Left cardiac atrium (tissue), 4 donors: ENCODE results near the gene C10orf90. TPM values are rescaled to one million over a fixed set of nuclear protein-coding genes. Genes with fewer than 3 reads are reported as not detected.
"Not testable (repeated sequence)": the region's sequence is repeated elsewhere in the genome, so short reads cannot be mapped to it uniquely, and the experiment has no call there.

ENCODE experiments used
- ATAC-seq, 2 donors: fragments of 200-7000 bp; cut with Tn5 transposase; one replicate each; pipeline ENCODE4 v1.9.1; 2020; ENCODE audit warnings: mild to moderate bottlenecking in 2 of 2, moderate library complexity in 2 of 2
- DNase-seq: peaks from one replicate; pipeline ENCODE4 v3.0.0-alpha.2; 2020
- intact Hi-C, 2 donors: fragments of 100-400 bp; cut with DNase I; formaldehyde crosslinking; loops; one replicate each; pipeline versions ENCODE4 v1.14.1 to v1.15.1; 2022 to 2023
- total RNA-seq, 2 donors: library from RNA; stranded (reverse); fragmentation: NEBNext Ultra II Directional; extraction: Animal tissue kit (Norgen Biotek cat#: 25700); gene quantifications; one replicate each; pipeline ENCODE4 v1.2.1, GENCODE V29; 2021
- donor health status: DM: no; HTN: yes; CAD: no.
- donor health status: DM: no; HTN: yes; CAD: no; lungs with severe emphysema.
- donor health status: DM: yes; HTN: yes; CAD: no.
- donor health status: Dilated cardiomyopathy.

Gene C10orf90
- total RNA-seq, 2 donors from 2014 or later, result 0.15 to 0.31 TPM

DNA sequence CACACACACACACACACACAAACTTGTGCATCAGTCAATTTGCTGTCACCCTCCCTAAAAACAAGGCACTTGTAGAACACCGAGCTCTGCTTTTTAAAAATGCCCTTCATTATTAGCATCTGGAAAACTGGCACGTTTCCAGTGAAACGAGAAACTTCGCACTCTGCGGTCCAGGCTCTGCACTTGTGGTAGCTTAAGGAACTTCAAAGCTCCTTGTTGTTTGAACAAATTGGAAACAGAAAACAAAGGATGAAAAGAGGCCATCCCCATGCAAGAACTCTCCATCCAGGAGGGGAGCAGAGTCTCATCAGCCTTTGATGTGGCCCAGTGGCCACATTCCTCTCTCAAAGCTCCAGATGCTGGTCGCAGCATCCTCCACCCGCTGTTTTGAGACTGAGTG is 105.1 kb downstream of the C10orf90 start:
- intact Hi-C loops, result no loop called here
- ATAC-seq, result no peak
- DNase-seq, result no peak

GRCh38 chr10:126564326-126564888 is 106.1 kb downstream of the C10orf90 start:
- ATAC-seq, result no peak
- DNase-seq, result no peak
- intact Hi-C loops, result no loop called here

DNA sequence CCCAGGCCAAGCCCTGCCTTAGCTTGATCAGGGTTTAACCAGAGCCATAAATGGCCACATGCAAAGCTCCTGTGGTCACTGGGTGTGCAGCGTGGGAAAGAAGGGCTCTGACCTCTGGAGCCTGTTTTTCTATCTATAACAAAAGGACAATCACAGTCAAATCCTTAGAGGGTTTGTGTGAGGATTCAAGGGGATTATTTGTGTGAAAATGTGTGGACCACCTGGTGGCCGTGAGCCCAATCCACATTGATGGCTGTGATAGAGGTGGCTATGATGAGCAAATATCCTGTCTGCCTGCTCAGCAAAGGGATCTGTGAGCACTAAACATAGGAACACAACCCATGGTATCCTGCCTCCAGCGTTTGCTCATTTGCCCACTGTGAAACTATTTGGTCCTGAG is 107.1 kb downstream of the C10orf90 start:
- intact Hi-C loops, result no loop called here
- DNase-seq (no peak), ATAC-seq (no peak)

DNA sequence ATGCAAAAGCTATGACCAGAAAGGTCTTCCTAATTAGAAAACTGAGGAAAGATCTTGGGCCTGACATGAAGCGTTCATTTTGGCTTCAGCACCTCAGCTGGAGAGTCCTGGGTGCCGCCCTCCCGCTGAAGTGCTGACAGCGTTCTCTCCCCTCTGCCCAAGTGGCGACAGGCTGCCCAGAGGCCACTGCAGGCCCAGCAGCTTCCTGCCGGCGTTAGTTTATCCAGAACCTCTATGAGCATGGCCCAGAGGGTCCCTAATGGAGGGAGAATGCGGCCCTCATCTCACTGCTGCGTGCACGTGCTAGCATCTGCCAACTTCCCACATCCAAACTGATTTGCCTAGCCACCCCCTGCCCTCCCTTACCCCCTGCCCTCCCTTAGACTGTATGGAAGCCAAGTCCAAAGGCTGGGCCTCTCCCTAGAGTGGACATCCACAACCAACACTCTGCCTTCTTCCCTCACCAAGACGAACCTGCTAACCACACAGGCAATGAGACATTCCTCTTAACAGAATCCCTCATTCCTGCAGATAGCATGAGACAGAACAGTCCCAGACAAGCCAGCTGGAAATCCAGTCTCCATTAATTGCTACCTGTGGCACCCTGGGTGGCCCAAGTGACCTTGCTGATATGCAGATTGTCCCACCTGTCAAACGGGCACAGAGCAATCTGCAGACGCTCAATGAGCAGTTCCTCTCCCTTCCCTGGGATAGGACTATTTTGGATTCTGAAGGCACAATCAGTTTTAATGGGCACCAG is 108.4 kb downstream of the C10orf90 start:
- no peak for DNase-seq
- intact Hi-C loops, result no loop called here
- ATAC-seq, result peak; percentile 56 to 63

GRCh38 chr10:126561294-126561920 is 109.1 kb downstream of the C10orf90 start:
- intact Hi-C loops, result no loop called here
- DNase-seq, result no peak
- peak; percentile 38 to 45 for ATAC-seq

DNA sequence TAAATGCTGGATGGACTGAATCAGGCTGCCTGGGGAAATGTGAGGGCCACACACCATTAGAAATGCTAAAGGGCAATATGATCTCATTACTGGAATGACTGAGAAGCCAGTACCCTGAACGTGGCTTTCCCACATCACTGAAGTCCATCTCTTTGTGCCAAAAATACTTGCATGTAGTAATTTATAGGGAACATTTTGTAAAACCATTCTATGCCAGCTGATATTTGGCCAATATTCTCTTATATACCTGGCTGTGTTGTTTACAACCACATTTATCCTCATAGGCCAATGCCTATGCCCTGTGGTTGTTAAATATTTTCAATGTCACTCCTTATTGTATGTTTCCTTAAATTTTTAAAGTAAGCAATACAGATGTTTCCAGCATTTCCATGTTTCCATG is 111.6 kb downstream of the C10orf90 start:
- ATAC-seq, result no peak
- DNase-seq, result no peak
- intact Hi-C loops, result no loop called here

- DNase-seq, result no peak
- no peak for ATAC-seq
- intact Hi-C loops, result no loop called here
Observed at GRCh38 chr10:126551202-126551601, 119.3 kb downstream of the C10orf90 start.

DNA sequence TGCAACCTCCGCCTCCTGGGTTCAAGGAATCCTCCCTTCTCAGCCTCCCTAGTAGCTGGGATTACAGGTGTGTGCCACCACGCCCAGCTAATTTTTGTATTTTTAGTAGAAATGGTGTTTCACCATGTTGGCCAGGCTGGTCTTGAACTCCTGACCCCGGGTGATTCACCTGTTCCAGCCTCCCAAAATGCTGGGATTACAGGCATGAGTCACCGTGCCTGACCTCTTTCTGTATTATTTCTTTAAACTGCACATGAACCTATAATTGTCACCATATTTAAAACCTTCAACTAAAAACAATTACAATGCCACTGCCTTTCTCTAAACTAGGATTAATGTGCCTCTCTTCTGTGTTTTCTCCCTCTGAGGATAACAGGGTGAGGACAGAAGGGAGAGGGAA is 119.9 kb downstream of the C10orf90 start:
- DNase-seq, intact Hi-C loops, ATAC-seq: not testable (repeated sequence)

DNA sequence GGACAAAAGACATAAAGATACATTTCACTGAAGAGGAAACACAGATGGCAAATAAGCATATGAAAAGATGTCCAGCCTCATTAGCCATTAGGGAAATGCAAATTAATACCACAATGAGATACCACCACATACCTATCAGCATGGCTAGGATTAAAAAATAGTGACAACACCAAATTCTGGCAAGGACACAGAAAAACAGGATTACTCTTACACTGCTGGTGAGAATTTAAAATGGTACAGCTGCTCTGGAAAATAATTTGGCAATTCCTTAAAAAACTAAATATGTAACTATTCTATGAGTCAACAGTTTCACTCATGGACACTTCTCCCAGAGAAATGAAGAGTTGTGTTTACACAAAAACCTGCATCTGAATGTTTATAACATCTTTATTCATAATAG is 121.1 kb downstream of the C10orf90 start:
- intact Hi-C loops, result no loop called here
- DNase-seq (no peak), ATAC-seq (no peak)

DNA sequence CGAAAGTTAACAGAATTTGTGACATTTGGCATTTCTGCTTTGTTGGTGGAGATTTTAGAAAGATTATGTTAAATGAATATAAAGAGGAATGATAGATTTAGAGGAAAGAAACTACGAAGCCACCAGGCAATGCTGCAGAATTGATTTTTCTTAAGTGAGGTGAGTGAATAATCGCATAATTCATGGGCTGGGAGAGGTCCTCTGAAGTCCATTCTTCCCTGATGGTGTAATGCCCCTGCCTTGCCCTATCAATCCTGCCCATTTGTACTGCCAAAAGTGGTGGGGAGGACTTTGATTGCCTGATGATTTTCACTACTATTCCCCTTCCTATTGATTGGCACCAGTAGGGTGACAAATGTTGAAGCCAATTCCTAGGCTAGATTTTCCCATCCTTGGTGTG is 125.9 kb downstream of the C10orf90 start:
- intact Hi-C loops, result no loop called here
- ATAC-seq, result no peak
- no peak for DNase-seq

GRCh38 chr10:126538439-126539135 is 131.9 kb downstream of the C10orf90 start:
- no peak for DNase-seq
- ATAC-seq, result no peak
- intact Hi-C loops, result no loop called here

DNA sequence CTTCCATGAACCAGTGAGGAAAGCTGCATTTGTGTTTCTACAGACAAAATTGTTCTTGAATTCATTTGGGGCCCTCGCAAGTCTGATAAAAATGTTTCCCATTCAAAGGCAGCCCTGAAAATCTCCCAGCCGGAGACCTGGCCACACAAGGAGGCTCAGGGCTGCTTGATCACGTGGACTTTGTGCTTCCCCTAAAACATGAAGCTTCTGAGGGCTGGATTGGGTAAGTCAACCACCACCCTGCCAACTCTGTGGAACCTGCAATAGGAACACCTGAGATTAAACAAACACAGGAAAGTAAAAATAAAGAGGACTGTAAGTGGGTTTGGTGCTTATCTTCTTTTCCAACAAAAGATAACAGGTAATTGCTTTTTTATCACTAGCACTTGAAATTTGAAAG is 133.8 kb downstream of the C10orf90 start:
- no peak for ATAC-seq
- no peak for DNase-seq
- intact Hi-C loops, result no loop called here

DNA sequence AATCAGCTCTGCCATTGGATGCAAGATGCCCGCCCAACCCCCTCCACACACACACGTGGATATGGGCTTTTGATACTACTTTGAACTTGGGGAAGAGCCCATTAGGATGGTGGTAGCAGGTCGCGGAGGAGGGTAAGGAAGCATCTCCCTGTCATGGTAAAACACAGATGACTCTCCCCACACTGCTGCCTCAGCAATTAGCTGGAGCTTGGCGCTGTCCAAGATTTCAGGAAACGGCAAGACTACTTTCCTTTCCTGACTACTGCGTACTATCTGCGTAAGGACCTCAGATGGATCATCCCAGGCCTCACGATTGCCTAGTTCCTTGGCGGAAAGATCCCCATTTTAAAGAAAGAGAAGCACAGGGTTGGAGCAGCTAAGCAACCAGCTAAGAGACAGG is 134.3 kb downstream of the C10orf90 start:
- DNase-seq (no peak), ATAC-seq (no peak)
- intact Hi-C loops, result no loop called here

GRCh38 chr10:126533644-126534043 is 136.8 kb downstream of the C10orf90 start:
- intact Hi-C loops, result no loop called here
- ATAC-seq, result no peak
- DNase-seq, result no peak

- ATAC-seq (no peak), DNase-seq (no peak)
- intact Hi-C loops, result no loop called here
Observed at GRCh38 chr10:126528315-126528835, 142.1 kb downstream of the C10orf90 start.

GRCh38 chr10:126527645-126528314 is 142.7 kb downstream of the C10orf90 start:
- intact Hi-C loops, result no loop called here
- ATAC-seq, result no peak
- DNase-seq, result no peak

DNA sequence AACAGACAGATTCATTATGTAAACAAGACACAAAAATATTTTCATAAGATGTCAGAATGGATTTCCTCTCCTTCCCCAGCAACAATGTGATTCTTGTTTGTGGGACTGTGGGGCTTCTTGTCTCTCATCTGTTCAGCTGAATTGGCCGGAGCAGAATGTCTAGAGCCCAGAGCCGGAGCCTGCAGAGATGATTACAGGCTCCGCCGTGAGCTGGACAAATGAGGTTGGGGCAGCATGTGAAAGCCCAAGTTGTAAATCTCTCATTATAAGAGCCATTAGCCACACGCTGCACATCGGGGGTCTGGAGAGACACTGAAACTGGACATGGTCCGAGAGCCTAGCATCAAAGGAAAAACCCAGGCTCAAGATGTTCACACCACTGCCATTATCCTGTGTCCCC is 145.2 kb downstream of the C10orf90 start:
- intact Hi-C loops, result no loop called here
- ATAC-seq (no peak), DNase-seq (no peak)

DNA sequence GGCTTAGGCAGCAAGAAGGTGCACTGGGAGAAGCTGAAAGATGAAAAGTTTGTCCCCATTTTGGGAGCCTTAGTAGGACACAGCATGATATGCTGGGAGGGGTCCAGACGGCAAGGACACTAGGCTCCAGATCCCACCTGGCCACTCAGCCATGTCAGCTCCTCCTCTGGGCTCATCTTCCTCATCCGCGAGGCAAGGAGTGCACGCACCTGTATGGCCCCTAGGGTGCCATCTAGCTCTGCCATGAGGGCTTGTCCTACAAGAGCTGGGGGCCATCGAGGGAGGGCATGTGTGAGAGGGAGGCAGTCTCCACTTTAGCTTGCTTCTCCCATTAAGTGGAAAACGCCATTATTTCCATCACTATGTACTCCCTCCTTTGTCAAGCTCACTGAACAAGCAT is 146.0 kb downstream of the C10orf90 start:
- no peak for ATAC-seq
- DNase-seq, result no peak
- intact Hi-C loops, result no loop called here

GRCh38 chr10:126523071-126523470 is 147.4 kb downstream of the C10orf90 start:
- intact Hi-C loops, result no loop called here
- DNase-seq (no peak), ATAC-seq (no peak)
